ENCODE results near the gene TDRD12.

TDRD12 gene

GRCh38 chr19:32872391-32872790 is 152.8 kb downstream of the TDRD12 start:
- peaks cover 3% of the 10 kb centered on the region for H3K36me3 ChIP-seq (ENCODE audit: insufficient read depth, insufficient read length, low read length)
- TF ChIP-seq ZNF274 (IDR thresholded peaks at IDR 0.05; ENCODE audit: low read depth, low read length): no peak
- TF ChIP-seq SUZ12 (IDR thresholded peaks at IDR 0.05; ENCODE audit: extremely low read depth, insufficient read depth, insufficient read length): no peak
- TF ChIP-seq YY1 (IDR thresholded peaks at IDR 0.05; ENCODE audit: insufficient read depth, insufficient read length): no peak
- DNase-seq (ENCODE audit: low read depth, low spot score): no peak

GRCh38 chr19:32873247-32873959 is 153.8 kb downstream of the TDRD12 start:
- no peaks in the 10 kb centered on the region for H3K27me3 ChIP-seq (ENCODE audit: insufficient read depth, insufficient read length)
- DNase-seq (ENCODE audit: low read depth, low spot score): no peak
- peaks cover 10% of the 10 kb centered on the region for H3K36me3 ChIP-seq (ENCODE audit: insufficient read depth, insufficient read length, low read length)
- no peak overlapping the region for H3K9ac ChIP-seq (ENCODE audit: insufficient read length, low read depth)
- peaks cover 9% of the 10 kb centered on the region for H3K4me1 ChIP-seq (ENCODE audit: insufficient read depth, insufficient read length)
- no peak overlapping the region for H3K4me3 ChIP-seq (ENCODE audit: insufficient read length, low read depth)
- H3K9me3 ChIP-seq (ENCODE audit: insufficient read depth, low read length): no peaks in the 10 kb centered on the region
- no peak for TF ChIP-seq SUZ12 (IDR thresholded peaks at IDR 0.05; ENCODE audit: extremely low read depth, insufficient read depth, insufficient read length)
- no peak for TF ChIP-seq YY1 (IDR thresholded peaks at IDR 0.05; ENCODE audit: insufficient read depth, insufficient read length)
- no peak for TF ChIP-seq ZNF274 (IDR thresholded peaks at IDR 0.05; ENCODE audit: low read depth, low read length)

More at GRCh38 chr19:32872391-32872790, 152.8 kb downstream of the TDRD12 start:
- no peak overlapping the region for H3K4me3 ChIP-seq (ENCODE audit: insufficient read length, low read depth)
- H3K4me1 ChIP-seq (ENCODE audit: insufficient read depth, insufficient read length): peaks cover 12% of the 10 kb centered on the region
- no peaks in the 10 kb centered on the region for H3K27me3 ChIP-seq (ENCODE audit: insufficient read depth, insufficient read length)
- no peak overlapping the region for H3K9ac ChIP-seq (ENCODE audit: insufficient read length, low read depth)
- H3K9me3 ChIP-seq (ENCODE audit: insufficient read depth, low read length): no peaks in the 10 kb centered on the region

DNA sequence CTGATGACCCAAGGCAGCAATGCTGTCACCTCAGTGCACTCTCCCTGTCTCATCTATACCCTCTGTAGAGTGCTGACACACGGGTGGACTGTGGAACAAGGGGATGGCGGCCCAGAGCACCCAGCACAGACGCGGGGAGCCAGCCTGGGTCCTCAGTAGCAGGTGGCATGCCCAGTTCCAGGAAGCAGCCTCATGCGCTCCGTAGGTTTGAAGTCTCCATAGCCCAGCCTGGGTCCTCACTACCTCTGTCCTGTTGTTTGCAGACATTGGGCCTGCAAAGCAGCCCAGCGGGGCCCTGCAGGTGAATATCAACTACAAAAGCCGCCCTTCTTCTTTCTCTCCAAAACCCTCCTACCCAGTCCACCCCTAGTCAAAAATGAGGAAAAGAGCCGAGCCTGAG is 155.0 kb downstream of the TDRD12 start:
- no peak for DNase-seq (ENCODE audit: low read depth, low spot score)
- TF ChIP-seq ZNF274 (IDR thresholded peaks at IDR 0.05; ENCODE audit: low read depth, low read length) (no peak), SUZ12 (IDR thresholded peaks at IDR 0.05; ENCODE audit: extremely low read depth, insufficient read depth, insufficient read length) (no peak), YY1 (IDR thresholded peaks at IDR 0.05; ENCODE audit: insufficient read depth, insufficient read length) (no peak)
- Histone ChIP-seq H3K9ac (ENCODE audit: insufficient read length, low read depth) (no peak overlapping the region), H3K9me3 (ENCODE audit: insufficient read depth, low read length) (no peaks in the 10 kb centered on the region), H3K36me3 (ENCODE audit: insufficient read depth, insufficient read length, low read length) (peaks cover 20% of the 10 kb centered on the region), H3K27me3 (ENCODE audit: insufficient read depth, insufficient read length) (no peaks in the 10 kb centered on the region), H3K4me3 (ENCODE audit: insufficient read length, low read depth) (no peak overlapping the region), H3K4me1 (ENCODE audit: insufficient read depth, insufficient read length) (peaks cover 7% of the 10 kb centered on the region)

- no peak for TF ChIP-seq SUZ12 (IDR thresholded peaks at IDR 0.05; ENCODE audit: extremely low read depth, insufficient read depth, insufficient read length)
- TF ChIP-seq YY1 (IDR thresholded peaks at IDR 0.05; ENCODE audit: insufficient read depth, insufficient read length): no peak
- Histone ChIP-seq H3K9ac (ENCODE audit: insufficient read length, low read depth) (no peak overlapping the region), H3K36me3 (ENCODE audit: insufficient read depth, insufficient read length, low read length) (peaks cover 26% of the 10 kb centered on the region), H3K4me3 (ENCODE audit: insufficient read length, low read depth) (no peak overlapping the region), H3K9me3 (ENCODE audit: insufficient read depth, low read length) (no peaks in the 10 kb centered on the region), H3K27me3 (ENCODE audit: insufficient read depth, insufficient read length) (no peaks in the 10 kb centered on the region), H3K4me1 (ENCODE audit: insufficient read depth, insufficient read length) (peaks cover 7% of the 10 kb centered on the region)
- no peak for DNase-seq (ENCODE audit: low read depth, low spot score)
Measured at GRCh38 chr19:32875428-32875827, 155.9 kb downstream of the TDRD12 start.

DNA sequence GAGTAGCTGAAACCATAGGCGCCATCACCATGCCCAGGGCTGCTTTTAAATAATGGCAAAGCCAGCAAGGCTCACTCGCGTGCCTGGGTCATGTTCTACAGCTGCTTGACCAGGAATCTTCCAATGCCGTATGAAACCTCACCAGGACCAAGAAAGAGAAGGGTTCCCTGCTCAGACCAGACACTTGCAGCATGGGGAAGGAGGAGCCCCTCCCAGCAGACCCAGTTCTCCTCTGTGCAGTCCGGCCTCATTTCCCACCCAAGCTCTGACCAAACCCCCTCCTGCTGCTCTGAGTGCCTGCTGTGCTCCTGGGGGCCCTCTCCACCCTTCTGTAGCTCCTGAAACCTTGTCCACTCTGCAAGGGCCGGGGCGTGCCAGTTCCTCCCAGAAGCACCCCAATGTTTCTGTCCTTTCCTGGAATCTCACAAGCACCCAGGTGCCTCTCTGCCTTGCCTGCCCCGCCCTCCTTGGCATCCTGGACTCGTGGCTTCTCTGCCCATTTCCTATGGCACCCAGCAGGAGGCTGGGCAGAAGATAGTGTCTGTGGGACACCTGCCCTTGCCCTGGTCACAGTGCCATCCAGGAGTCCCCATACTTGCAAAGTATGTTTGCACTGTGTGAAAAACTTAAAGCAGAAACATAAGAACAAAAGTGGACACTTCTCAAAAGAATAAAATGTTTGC is 156.8 kb downstream of the TDRD12 start:
- DNase-seq (ENCODE audit: low read depth, low spot score): no peak
- Histone ChIP-seq H3K27me3 (ENCODE audit: insufficient read depth, insufficient read length) (no peaks in the 10 kb centered on the region), H3K4me1 (ENCODE audit: insufficient read depth, insufficient read length) (peaks cover 7% of the 10 kb centered on the region), H3K4me3 (ENCODE audit: insufficient read length, low read depth) (no peak overlapping the region), H3K9me3 (ENCODE audit: insufficient read depth, low read length) (no peaks in the 10 kb centered on the region), H3K9ac (ENCODE audit: insufficient read length, low read depth) (no peak overlapping the region), H3K36me3 (ENCODE audit: insufficient read depth, insufficient read length, low read length) (peaks cover 31% of the 10 kb centered on the region)
- TF ChIP-seq YY1 (IDR thresholded peaks at IDR 0.05; ENCODE audit: insufficient read depth, insufficient read length): no peak
- no peak for TF ChIP-seq SUZ12 (IDR thresholded peaks at IDR 0.05; ENCODE audit: extremely low read depth, insufficient read depth, insufficient read length)

DNA sequence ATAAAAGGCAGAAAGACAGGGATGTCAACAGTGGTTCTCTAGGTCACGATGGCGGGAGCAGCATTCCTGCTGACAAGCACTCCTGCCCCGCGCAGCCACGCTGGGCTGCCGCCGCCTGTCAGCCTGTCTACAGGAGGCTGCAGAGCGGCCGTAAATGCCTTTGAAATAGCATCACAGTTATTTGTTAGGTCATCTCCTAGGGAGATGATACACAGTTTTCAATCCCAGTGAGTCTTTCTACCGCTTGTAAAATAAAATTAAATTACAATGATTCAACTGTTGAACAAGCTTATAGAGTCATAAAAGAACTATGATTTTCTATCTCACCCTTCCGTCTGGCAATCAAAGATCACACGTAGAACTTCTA is 157.3 kb downstream of the TDRD12 start:
- H3K27me3 ChIP-seq (ENCODE audit: insufficient read depth, insufficient read length): no peaks in the 10 kb centered on the region
- peaks cover 7% of the 10 kb centered on the region for H3K4me1 ChIP-seq (ENCODE audit: insufficient read depth, insufficient read length)
- no peak for DNase-seq (ENCODE audit: low read depth, low spot score)
- TF ChIP-seq YY1 (IDR thresholded peaks at IDR 0.05; ENCODE audit: insufficient read depth, insufficient read length) (no peak), SUZ12 (IDR thresholded peaks at IDR 0.05; ENCODE audit: extremely low read depth, insufficient read depth, insufficient read length) (no peak), ZNF274 (IDR thresholded peaks at IDR 0.05; ENCODE audit: low read depth, low read length) (no peak)
- no peak overlapping the region for H3K9ac ChIP-seq (ENCODE audit: insufficient read length, low read depth)
- peaks cover 35% of the 10 kb centered on the region for H3K36me3 ChIP-seq (ENCODE audit: insufficient read depth, insufficient read length, low read length)
- H3K9me3 ChIP-seq (ENCODE audit: insufficient read depth, low read length): no peaks in the 10 kb centered on the region
- H3K4me3 ChIP-seq (ENCODE audit: insufficient read length, low read depth): no peak overlapping the region

Data from NT2/D1 (cell line).